Liver (tissue), 9 donors: ENCODE results near the gene CEP164. TPM values are rescaled to one million over a fixed set of nuclear protein-coding genes. Genes with fewer than 3 reads are reported as not detected.

Experiments
- DNase-seq: peaks from one replicate; pipeline ENCODE4 v3.0.0-alpha.2; 2017; ENCODE audit warnings: low spot score
- H3K27ac ChIP-seq, 2 donors: one replicate each; pipeline ENCODE4 v1.7.0; 2013; ENCODE audit warnings: inconsistent platforms in 2 of 2, low read length in 2 of 2, control low read depth in 1 of 2, low read depth in 1 of 2, mild to moderate bottlenecking in 1 of 2
- H3K27me3 ChIP-seq, 4 donors: one replicate each; pipeline versions ENCODE4 v1.6.1 to v1.7.0; 2013; ENCODE audit warnings: low read length in 3 of 4, inconsistent platforms in 1 of 4, mild to moderate bottlenecking in 1 of 4, moderate library complexity in 1 of 4; ENCODE audit not compliant: control insufficient read depth in 4 of 4, insufficient read depth in 4 of 4
- H3K36me3 ChIP-seq, 4 donors: one replicate each; pipeline versions ENCODE4 v1.6.1 to v1.7.0; 2013; ENCODE audit warnings: low read length in 3 of 4, mild to moderate bottlenecking in 3 of 4, low read depth in 1 of 4, moderate library complexity in 1 of 4; ENCODE audit not compliant: control insufficient read depth in 4 of 4, insufficient read depth in 3 of 4
- H3K4me1 ChIP-seq, 4 donors: one replicate each; pipeline versions ENCODE4 v1.6.1 to v1.7.0; 2013; ENCODE audit warnings: low read length in 3 of 4, mild to moderate bottlenecking in 3 of 4, moderate library complexity in 1 of 4; ENCODE audit not compliant: control insufficient read depth in 4 of 4, insufficient read depth in 4 of 4
- H3K4me3 ChIP-seq, 3 donors: one replicate each; pipeline versions ENCODE4 v1.6.1 to v1.7.0; 2013; ENCODE audit warnings: low read length in 3 of 3, control low read depth in 1 of 3, low read depth in 1 of 3, mild to moderate bottlenecking in 1 of 3
- H3K9ac ChIP-seq, 2 donors: one replicate each; pipeline ENCODE4 v1.7.0; 2013; ENCODE audit warnings: low read length in 2 of 2, mild to moderate bottlenecking in 2 of 2, moderate library complexity in 2 of 2, control low read depth in 1 of 2, low read depth in 1 of 2
- H3K9me3 ChIP-seq, 4 donors: one replicate each; pipeline versions ENCODE4 v1.6.1 to v1.7.0; 2013; ENCODE audit warnings: low read length in 3 of 4; ENCODE audit not compliant: control insufficient read depth in 4 of 4
- CTCF ChIP-seq: fragments of 150-350 bp; IDR thresholded peaks from 2 replicates; pipeline ENCODE4 v1.5.1; 2017; ENCODE audit warnings: improper control_type of control experiment, low read depth, low read length; ENCODE audit not compliant: missing input control
- EGR1 ChIP-seq, 2 donors: IDR thresholded peaks; 2 replicates each; pipeline ENCODE4 v1.6.1; 2016 to 2018; ENCODE audit warnings: antibody characterized with exemption in 2 of 2, low read depth in 2 of 2
- FOXA1 ChIP-seq: IDR thresholded peaks from 2 replicates; pipeline ENCODE4 v1.6.1; 2016; ENCODE audit warnings: antibody characterized with exemption
- FOXA2 ChIP-seq: IDR thresholded peaks from 2 replicates; pipeline ENCODE4 v1.6.1; 2016; ENCODE audit warnings: antibody characterized with exemption
- GABPA ChIP-seq, 2 donors: IDR thresholded peaks in 1 of 2; conservative IDR thresholded peaks in 1 of 2; 2 replicates each; pipeline ENCODE4 v1.6.1; 2016; ENCODE audit warnings: antibody characterized with exemption in 2 of 2, mild to moderate bottlenecking in 1 of 2, moderate library complexity in 1 of 2
- HNF4A ChIP-seq, 2 donors: conservative IDR thresholded peaks; 2 replicates each; pipeline ENCODE4 v1.6.1; 2016; ENCODE audit warnings: antibody characterized with exemption in 2 of 2, mild to moderate bottlenecking in 2 of 2
- HNF4G ChIP-seq: IDR thresholded peaks from 2 replicates; pipeline ENCODE4 v1.6.1; 2016; ENCODE audit warnings: antibody characterized with exemption
- JUND ChIP-seq, 2 donors: IDR thresholded peaks; 2 replicates each; pipeline ENCODE4 v1.6.1; 2016; ENCODE audit warnings: antibody characterized with exemption in 2 of 2
- NR2F2 ChIP-seq: IDR thresholded peaks from 2 replicates; pipeline ENCODE4 v1.6.1; 2016; ENCODE audit warnings: antibody characterized with exemption
- RAD21 ChIP-seq, 2 donors: IDR thresholded peaks; 2 replicates each; pipeline ENCODE4 v1.6.1; 2016; ENCODE audit warnings: antibody characterized with exemption in 2 of 2, mild to moderate bottlenecking in 2 of 2
- REST ChIP-seq: IDR thresholded peaks from 2 replicates; pipeline ENCODE4 v1.6.1; 2016; ENCODE audit warnings: antibody characterized with exemption, mild to moderate bottlenecking
- RXRA ChIP-seq, 2 donors: IDR thresholded peaks; 2 replicates each; pipeline ENCODE4 v1.6.1; 2017 to 2018; ENCODE audit warnings: antibody characterized with exemption in 2 of 2, mild to moderate bottlenecking in 1 of 2
- SP1 ChIP-seq: IDR thresholded peaks from 2 replicates; pipeline ENCODE4 v1.6.1; 2018; ENCODE audit warnings: antibody characterized with exemption, mild to moderate bottlenecking
- TAF1 ChIP-seq: conservative IDR thresholded peaks from 2 replicates; pipeline ENCODE4 v1.6.1; 2016; ENCODE audit warnings: antibody characterized with exemption, mild to moderate bottlenecking
- YY1 ChIP-seq: IDR thresholded peaks from 2 replicates; pipeline ENCODE4 v1.6.1; 2016; ENCODE audit warnings: antibody characterized with exemption, mild to moderate bottlenecking
- WGBS: extraction: QIAGEN DNeasy Blood & Tissue Kit; methylation state at CpG from one replicate; pipeline ENCODE4 v1.1.7; 2013; 5-methylcytosine and 5-hydroxymethylcytosine counted together
- polyA plus RNA-seq, 2 donors: library from polyadenylated mRNA; stranded (reverse) in 1 of 2; unstranded in 1 of 2; fragments of 200-250 nt in 1 of 2; fragments of >200 nt in 1 of 2; fragmentation: Nextera tagmentation in 1 of 2; extraction: Ambion mirVana in 1 of 2; gene quantifications; one replicate each; pipeline versions ENCODE4 v1.2.1 to v1.2.3, GENCODE V29; 2013 to 2015
- total RNA-seq, 2 donors: library from RNA; depleted of rRNA; stranded (reverse); fragments of >200 nt; gene quantifications; one replicate each; pipeline ENCODE4 v1.2.3, GENCODE V29; 2014
- TF ChIP-seq, protein P1 (sequence below): IDR thresholded peaks from 2 replicates; pipeline ENCODE4 v1.6.1; 2016; ENCODE audit warnings: antibody characterized with exemption
- TF ChIP-seq, protein P2 (sequence below): IDR thresholded peaks from 2 replicates; pipeline ENCODE4 v1.6.1; 2016; ENCODE audit warnings: antibody characterized with exemption
- TF ChIP-seq, protein P3 (sequence below): IDR thresholded peaks from 2 replicates; pipeline ENCODE4 v1.6.1; 2016; ENCODE audit warnings: antibody characterized with exemption
- donor health status: healthy.
- donor health status: healthy.
- donor health status: healthy.
- donor health status: healthy.
- donor health status: healthy.

The CEP164 gene
- total and polyA plus RNA-seq, 4 donors: 4.1 to 12.3 (median 5.9) TPM

- peak overlapping the region; percentile 72 to 97 (median 96) for H3K4me3 ChIP-seq
- no peak overlapping the region for H3K27ac ChIP-seq
- no peak for TF ChIP-seq NR2F2
- TF ChIP-seq TAF1: no peak
- TF ChIP-seq, protein P1, sequence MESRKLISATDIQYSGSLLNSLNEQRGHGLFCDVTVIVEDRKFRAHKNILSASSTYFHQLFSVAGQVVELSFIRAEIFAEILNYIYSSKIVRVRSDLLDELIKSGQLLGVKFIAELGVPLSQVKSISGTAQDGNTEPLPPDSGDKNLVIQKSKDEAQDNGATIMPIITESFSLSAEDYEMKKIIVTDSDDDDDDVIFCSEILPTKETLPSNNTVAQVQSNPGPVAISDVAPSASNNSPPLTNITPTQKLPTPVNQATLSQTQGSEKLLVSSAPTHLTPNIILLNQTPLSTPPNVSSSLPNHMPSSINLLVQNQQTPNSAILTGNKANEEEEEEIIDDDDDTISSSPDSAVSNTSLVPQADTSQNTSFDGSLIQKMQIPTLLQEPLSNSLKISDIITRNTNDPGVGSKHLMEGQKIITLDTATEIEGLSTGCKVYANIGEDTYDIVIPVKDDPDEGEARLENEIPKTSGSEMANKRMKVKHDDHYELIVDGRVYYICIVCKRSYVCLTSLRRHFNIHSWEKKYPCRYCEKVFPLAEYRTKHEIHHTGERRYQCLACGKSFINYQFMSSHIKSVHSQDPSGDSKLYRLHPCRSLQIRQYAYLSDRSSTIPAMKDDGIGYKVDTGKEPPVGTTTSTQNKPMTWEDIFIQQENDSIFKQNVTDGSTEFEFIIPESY: no peak
- TF ChIP-seq YY1: no peak
- TF ChIP-seq HNF4A (conservative IDR thresholded peaks at IDR 0.05): no peak
- TF ChIP-seq SP1: no peak
- TF ChIP-seq HNF4G: no peak
- no peak for TF ChIP-seq REST
- TF ChIP-seq RXRA (IDR thresholded peaks at IDR 0.05): no peak
- TF ChIP-seq, protein P2, sequence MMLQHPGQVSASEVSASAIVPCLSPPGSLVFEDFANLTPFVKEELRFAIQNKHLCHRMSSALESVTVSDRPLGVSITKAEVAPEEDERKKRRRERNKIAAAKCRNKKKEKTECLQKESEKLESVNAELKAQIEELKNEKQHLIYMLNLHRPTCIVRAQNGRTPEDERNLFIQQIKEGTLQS: no peak
- TF ChIP-seq FOXA1: no peak
- TF ChIP-seq GABPA (IDR thresholded peaks at IDR 0.05 in 1 of 2, conservative IDR thresholded peaks at IDR 0.05 in 1 of 2): no peak
- TF ChIP-seq JUND (IDR thresholded peaks at IDR 0.05): no peak
- no peak for TF ChIP-seq RAD21 (IDR thresholded peaks at IDR 0.05)
- TF ChIP-seq EGR1 (IDR thresholded peaks at IDR 0.05; ENCODE audit: low read depth in 2 of 2): no peak
- TF ChIP-seq, protein P3, sequence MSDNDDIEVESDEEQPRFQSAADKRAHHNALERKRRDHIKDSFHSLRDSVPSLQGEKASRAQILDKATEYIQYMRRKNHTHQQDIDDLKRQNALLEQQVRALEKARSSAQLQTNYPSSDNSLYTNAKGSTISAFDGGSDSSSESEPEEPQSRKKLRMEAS: no peak
- no peak for TF ChIP-seq CTCF
- TF ChIP-seq FOXA2: no peak
- H3K36me3 ChIP-seq: no peaks in the 10 kb centered on the region
- H3K4me1 ChIP-seq: peaks cover 8 to 29% (median 19%) of the 10 kb centered on the region in 4 donors
- WGBS: 21% methylated on average over 10 of the region's 10 CpGs
- no peaks in the 10 kb centered on the region for H3K27me3 ChIP-seq
- DNase-seq: peak; percentile 39
- peak overlapping the region in 1 of 2 donors; percentile 88 for H3K9ac ChIP-seq
- H3K9me3 ChIP-seq: no peaks in the 10 kb centered on the region
Observed at GRCh38 chr11:117314840-117315239, 12.8 kb upstream of the CEP164 start.
